Activated naive CD4-positive, alpha-beta T cell treated with anti-CD3 and anti-CD28 coated beads, Interleukin-2, amount 10 ng/mL, durations not matched to agents 7 days and 5 days (primary cell): Measurements from ENCODE around the gene BICDL1.

Experiments used
- CTCF ChIA-PET: fragments of 350-600 bp; sonication (Branson Sonifier 250); formaldehyde crosslinking; loops from one replicate; lab custom pipeline; 2021; ENCODE audit warnings: antibody characterized with exemption; lab: Charles Lee
- DNase-seq: peaks from one replicate; pipeline ENCODE4 v3.0.0-alpha.2; 2020
- H3K27ac Mint-ChIP-seq: one replicate; pipeline ENCODE4 v1.8.0; 2021; ENCODE audit warnings: mild to moderate bottlenecking, moderate library complexity, mixed read lengths
- H3K27me3 Mint-ChIP-seq: one replicate; pipeline ENCODE4 v1.8.0; 2021; ENCODE audit warnings: mild to moderate bottlenecking, mixed read lengths
- H3K36me3 Mint-ChIP-seq: one replicate; pipeline ENCODE4 v1.8.0; 2021; ENCODE audit warnings: mixed read lengths
- H3K4me1 Mint-ChIP-seq: one replicate; pipeline ENCODE4 v1.8.0; 2021; ENCODE audit warnings: mixed read lengths
- H3K4me3 Mint-ChIP-seq: one replicate; pipeline ENCODE4 v1.8.0; 2021; ENCODE audit warnings: mild to moderate bottlenecking, moderate library complexity, mixed read lengths
- H3K9me3 Mint-ChIP-seq: one replicate; pipeline ENCODE4 v1.8.0; 2021; ENCODE audit warnings: mixed read lengths

BICDL1 gene

GRCh38 chr12:120089105-120089504 lies 100.1 kb downstream of the BICDL1 start:
- H3K9me3 Mint-ChIP-seq = no peaks in the 10 kb centered on the region
- CTCF ChIA-PET = interaction anchor here (0.8 kb wide), 1 partner anchor 187 kb away, joined by 3 read pairs; no protein-coding TSS in a partner anchor
- no peaks in the 10 kb centered on the region for H3K27me3 Mint-ChIP-seq
- H3K27ac Mint-ChIP-seq = no peak overlapping the region
- H3K36me3 Mint-ChIP-seq = peaks cover 32% of the 10 kb centered on the region
- H3K4me3 Mint-ChIP-seq = no peak overlapping the region
- DNase-seq = no peak
- peaks cover 32% of the 10 kb centered on the region for H3K4me1 Mint-ChIP-seq

GRCh38 chr12:120089796-120090195 lies 100.8 kb downstream of the BICDL1 start:
- H3K4me3 Mint-ChIP-seq = no peak overlapping the region
- H3K36me3 Mint-ChIP-seq = peaks cover 30% of the 10 kb centered on the region
- H3K27me3 Mint-ChIP-seq = no peaks in the 10 kb centered on the region
- H3K4me1 Mint-ChIP-seq = peaks cover 29% of the 10 kb centered on the region
- CTCF ChIA-PET = no interaction called here
- no peak for DNase-seq
- no peaks in the 10 kb centered on the region for H3K9me3 Mint-ChIP-seq
- H3K27ac Mint-ChIP-seq = no peak overlapping the region

GRCh38 chr12:120090206-120090605 lies 101.2 kb downstream of the BICDL1 start:
- Mint-ChIP-seq H3K9me3 (no peaks in the 10 kb centered on the region), H3K4me1 (peaks cover 27% of the 10 kb centered on the region), H3K27me3 (no peaks in the 10 kb centered on the region), H3K36me3 (peaks cover 26% of the 10 kb centered on the region), H3K4me3 (no peak overlapping the region), H3K27ac (no peak overlapping the region)
- DNase-seq = no peak
- CTCF ChIA-PET = no interaction called here

- H3K9me3 Mint-ChIP-seq = no peaks in the 10 kb centered on the region
- peaks cover 22% of the 10 kb centered on the region for H3K4me1 Mint-ChIP-seq
- CTCF ChIA-PET = interaction anchor here (1.2 kb wide), 1 partner anchor 29 kb away, joined by 3 read pairs; no protein-coding TSS in a partner anchor
- DNase-seq = no peak
- H3K4me3 Mint-ChIP-seq = no peak overlapping the region
- H3K27me3 Mint-ChIP-seq = no peaks in the 10 kb centered on the region
- H3K36me3 Mint-ChIP-seq = peaks cover 25% of the 10 kb centered on the region
- no peak overlapping the region for H3K27ac Mint-ChIP-seq
Measured at GRCh38 chr12:120090626-120091295, 101.7 kb downstream of the BICDL1 start.

- Mint-ChIP-seq H3K4me3 (no peak overlapping the region), H3K4me1 (peaks cover 18% of the 10 kb centered on the region), H3K27me3 (no peaks in the 10 kb centered on the region)
Measured at GRCh38 chr12:120091371-120092090, 102.5 kb downstream of the BICDL1 start.

GRCh38 chr12:120092551-120093335 lies 103.7 kb downstream of the BICDL1 start:
- no peak overlapping the region for H3K27ac Mint-ChIP-seq
- H3K27me3 Mint-ChIP-seq = no peaks in the 10 kb centered on the region
- H3K9me3 Mint-ChIP-seq = no peaks in the 10 kb centered on the region
- peaks cover 6% of the 10 kb centered on the region for H3K4me1 Mint-ChIP-seq
- DNase-seq = no peak
- H3K4me3 Mint-ChIP-seq = no peak overlapping the region
- H3K36me3 Mint-ChIP-seq = peaks cover 31% of the 10 kb centered on the region
- CTCF ChIA-PET = no interaction called here

More at GRCh38 chr12:120091371-120092090, 102.5 kb downstream of the BICDL1 start:
- no peaks in the 10 kb centered on the region for H3K9me3 Mint-ChIP-seq
- CTCF ChIA-PET = interaction anchor here (1.2 kb wide), 1 partner anchor 28 kb away, joined by 3 read pairs; no protein-coding TSS in a partner anchor
- peaks cover 28% of the 10 kb centered on the region for H3K36me3 Mint-ChIP-seq
- no peak overlapping the region for H3K27ac Mint-ChIP-seq
- no peak for DNase-seq

GRCh38 chr12:120093336-120093591 lies 104.2 kb downstream of the BICDL1 start:
- Mint-ChIP-seq H3K27ac (no peak overlapping the region), H3K4me1 (peaks cover 3% of the 10 kb centered on the region), H3K36me3 (peaks cover 36% of the 10 kb centered on the region), H3K27me3 (no peaks in the 10 kb centered on the region), H3K9me3 (no peaks in the 10 kb centered on the region), H3K4me3 (no peak overlapping the region)
- CTCF ChIA-PET = no interaction called here
- DNase-seq = no peak

GRCh38 chr12:120093592-120094355 lies 104.7 kb downstream of the BICDL1 start:
- Mint-ChIP-seq H3K4me1 (peaks cover 2% of the 10 kb centered on the region), H3K4me3 (no peak overlapping the region), H3K27me3 (no peaks in the 10 kb centered on the region), H3K9me3 (no peaks in the 10 kb centered on the region), H3K27ac (no peak overlapping the region), H3K36me3 (peaks cover 36% of the 10 kb centered on the region)
- no peak for DNase-seq
- CTCF ChIA-PET = no interaction called here

- DNase-seq = no peak
- Mint-ChIP-seq H3K36me3 (peaks cover 36% of the 10 kb centered on the region), H3K9me3 (no peaks in the 10 kb centered on the region), H3K27ac (no peak overlapping the region), H3K4me1 (peaks cover 2% of the 10 kb centered on the region), H3K4me3 (no peak overlapping the region), H3K27me3 (no peaks in the 10 kb centered on the region)
- CTCF ChIA-PET = no interaction called here
Measured at GRCh38 chr12:120094485-120094884, 105.4 kb downstream of the BICDL1 start.

- Mint-ChIP-seq H3K27me3 (no peaks in the 10 kb centered on the region), H3K27ac (no peak overlapping the region), H3K4me3 (no peak overlapping the region), H3K36me3 (peaks cover 38% of the 10 kb centered on the region), H3K4me1 (peaks cover 7% of the 10 kb centered on the region), H3K9me3 (no peaks in the 10 kb centered on the region)
- CTCF ChIA-PET = no interaction called here
- no peak for DNase-seq
Measured at GRCh38 chr12:120095331-120095730, 106.3 kb downstream of the BICDL1 start.

- H3K27me3 Mint-ChIP-seq = no peaks in the 10 kb centered on the region
- no peak overlapping the region for H3K27ac Mint-ChIP-seq
Measured at GRCh38 chr12:120095736-120096135, 106.7 kb downstream of the BICDL1 start.

GRCh38 chr12:120096671-120097202 lies 107.7 kb downstream of the BICDL1 start:
- Mint-ChIP-seq H3K9me3 (no peaks in the 10 kb centered on the region), H3K36me3 (peaks cover 35% of the 10 kb centered on the region), H3K4me1 (peaks cover 12% of the 10 kb centered on the region), H3K4me3 (no peak overlapping the region), H3K27me3 (no peaks in the 10 kb centered on the region), H3K27ac (no peak overlapping the region)
- DNase-seq = no peak
- CTCF ChIA-PET = interaction anchor here (1.7 kb wide), 1 partner anchor 10 kb away, joined by 5 read pairs; no protein-coding TSS in a partner anchor

More at GRCh38 chr12:120095736-120096135, 106.7 kb downstream of the BICDL1 start:
- peaks cover 7% of the 10 kb centered on the region for H3K4me1 Mint-ChIP-seq
- no peak overlapping the region for H3K4me3 Mint-ChIP-seq
- CTCF ChIA-PET = no interaction called here
- DNase-seq = no peak
- no peaks in the 10 kb centered on the region for H3K9me3 Mint-ChIP-seq
- H3K36me3 Mint-ChIP-seq = peaks cover 41% of the 10 kb centered on the region

GRCh38 chr12:120098756-120099470 lies 109.9 kb downstream of the BICDL1 start:
- H3K27ac Mint-ChIP-seq = no peak overlapping the region
- peaks cover 33% of the 10 kb centered on the region for H3K36me3 Mint-ChIP-seq
- no peaks in the 10 kb centered on the region for H3K9me3 Mint-ChIP-seq

More at GRCh38 chr12:120098756-120099470, 109.9 kb downstream of the BICDL1 start:
- no peak for DNase-seq
- CTCF ChIA-PET = no interaction called here
- H3K4me3 Mint-ChIP-seq = no peak overlapping the region
- no peaks in the 10 kb centered on the region for H3K27me3 Mint-ChIP-seq
- H3K4me1 Mint-ChIP-seq = peaks cover 16% of the 10 kb centered on the region
